Glutamatergic neuron (in vitro differentiated cells): ENCODE measurements around the gene BABAM2. TPM values are rescaled to one million over a fixed set of nuclear protein-coding genes. Genes with fewer than 3 reads are reported as not detected.

ENCODE experiments used
- DNase-seq: peaks from one replicate; pipeline ENCODE4 v3.0.0; 2022
- H3K27ac Mint-ChIP-seq: one replicate; pipeline ENCODE4 v1.8.0; 2020; ENCODE audit warnings: mild to moderate bottlenecking, mixed read lengths, inconsistent platforms; ENCODE audit not compliant: unreplicated experiment
- H3K27me3 Mint-ChIP-seq: one replicate; pipeline ENCODE4 v1.8.0; 2020; ENCODE audit warnings: mild to moderate bottlenecking, moderate library complexity, mixed read lengths, inconsistent platforms; ENCODE audit not compliant: unreplicated experiment
- H3K36me3 Mint-ChIP-seq: one replicate; pipeline ENCODE4 v1.8.0; 2020; ENCODE audit warnings: mild to moderate bottlenecking, mixed read lengths, inconsistent platforms; ENCODE audit not compliant: unreplicated experiment
- H3K4me1 Mint-ChIP-seq: one replicate; pipeline ENCODE4 v1.8.0; 2020; ENCODE audit warnings: mild to moderate bottlenecking, low read depth, mixed read lengths, inconsistent platforms; ENCODE audit not compliant: unreplicated experiment
- H3K4me3 Mint-ChIP-seq: one replicate; pipeline ENCODE4 v1.8.0; 2020; ENCODE audit warnings: mild to moderate bottlenecking, mixed read lengths, inconsistent platforms; ENCODE audit not compliant: unreplicated experiment
- H3K9me3 Mint-ChIP-seq: one replicate; pipeline ENCODE4 v1.8.0; 2020; ENCODE audit warnings: mild to moderate bottlenecking, moderate library complexity, mixed read lengths, inconsistent platforms; ENCODE audit not compliant: unreplicated experiment
- total RNA-seq: library from RNA; stranded (reverse); fragmentation: NEBNext Ultra II Directional; extraction: Animal tissue kit (Norgen Biotek cat#: 25700); gene quantifications from one replicate; pipeline ENCODE4 v1.2.1, GENCODE V29; 2021; ENCODE audit not compliant: unreplicated experiment
- TF ChIP-seq, protein P1 (sequence below): fragments of 200-600 bp; sonication (generic); IDR thresholded peaks from one replicate; pipeline ENCODE4 v1.5.0; 2021; ENCODE audit not compliant: partially characterized antibody, unreplicated experiment

The BABAM2 gene
- total RNA-seq, 1 donor from 2014 or later: 29.9 TPM

DNA sequence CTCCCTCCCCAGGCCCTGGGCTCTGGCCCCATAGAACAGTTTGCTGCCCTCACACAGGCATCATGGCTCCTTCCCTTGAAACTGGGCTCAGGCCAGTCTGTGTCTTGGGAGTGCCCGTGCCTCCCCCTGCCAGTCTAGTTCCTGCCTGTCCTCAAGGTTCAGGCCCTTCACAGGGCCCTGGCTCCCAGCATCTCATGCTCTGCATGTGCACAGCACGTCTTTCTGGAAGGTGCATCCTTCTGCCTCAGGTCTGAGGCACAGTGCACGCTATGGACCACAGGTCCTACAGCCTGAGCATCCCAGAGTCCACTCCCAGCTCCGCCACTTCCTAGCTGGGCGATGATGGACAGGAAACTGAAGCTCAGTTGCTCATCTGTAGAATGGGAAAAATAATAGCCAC is 466.5 kb downstream of the BABAM2 start:
- Mint-ChIP-seq H3K27me3 (peaks cover 4% of the 10 kb centered on the region), H3K27ac (no peak overlapping the region), H3K36me3 (no peaks in the 10 kb centered on the region)

DNA sequence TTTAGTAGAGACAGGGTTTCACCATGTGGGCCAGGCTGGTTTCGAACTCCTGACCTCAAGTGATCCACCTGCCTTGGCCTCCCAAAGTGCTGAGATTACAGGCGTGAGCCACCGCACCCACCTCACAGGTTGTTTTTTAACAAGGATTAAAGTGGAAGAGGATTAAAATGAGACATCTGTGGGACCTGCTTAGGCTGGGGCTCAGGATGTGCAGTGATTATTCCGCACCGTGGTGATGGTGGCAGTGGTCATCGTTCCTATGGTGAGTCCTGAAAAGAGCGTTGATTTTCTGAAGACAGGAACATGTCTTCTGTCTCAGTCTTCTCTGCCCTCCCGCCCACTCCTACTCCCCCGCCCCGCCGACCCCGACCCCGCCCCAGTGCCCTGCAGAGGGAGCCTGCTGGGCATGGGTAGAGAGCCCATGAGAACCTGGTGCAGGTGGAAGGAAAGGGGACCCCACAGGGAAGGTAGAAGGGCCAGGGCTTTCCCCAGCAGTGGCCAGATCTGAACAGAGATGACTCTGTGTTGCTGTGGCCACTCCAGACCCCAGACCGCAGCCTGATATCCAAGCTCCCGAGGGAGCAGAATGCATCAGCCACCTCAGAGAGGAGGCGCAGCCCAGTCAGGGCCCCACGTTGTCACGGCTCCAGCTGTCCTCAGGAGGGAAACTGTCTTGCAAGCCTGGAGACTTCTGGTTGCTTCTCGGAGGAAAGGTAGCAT is 467.6 kb downstream of the BABAM2 start:
- H3K36me3 Mint-ChIP-seq: no peaks in the 10 kb centered on the region
- H3K4me3 Mint-ChIP-seq: no peak overlapping the region
- H3K27ac Mint-ChIP-seq: no peak overlapping the region
- H3K27me3 Mint-ChIP-seq: peaks cover 4% of the 10 kb centered on the region
- peaks cover 5% of the 10 kb centered on the region for H3K9me3 Mint-ChIP-seq
- H3K4me1 Mint-ChIP-seq: no peaks in the 10 kb centered on the region
- TF ChIP-seq, protein P1, sequence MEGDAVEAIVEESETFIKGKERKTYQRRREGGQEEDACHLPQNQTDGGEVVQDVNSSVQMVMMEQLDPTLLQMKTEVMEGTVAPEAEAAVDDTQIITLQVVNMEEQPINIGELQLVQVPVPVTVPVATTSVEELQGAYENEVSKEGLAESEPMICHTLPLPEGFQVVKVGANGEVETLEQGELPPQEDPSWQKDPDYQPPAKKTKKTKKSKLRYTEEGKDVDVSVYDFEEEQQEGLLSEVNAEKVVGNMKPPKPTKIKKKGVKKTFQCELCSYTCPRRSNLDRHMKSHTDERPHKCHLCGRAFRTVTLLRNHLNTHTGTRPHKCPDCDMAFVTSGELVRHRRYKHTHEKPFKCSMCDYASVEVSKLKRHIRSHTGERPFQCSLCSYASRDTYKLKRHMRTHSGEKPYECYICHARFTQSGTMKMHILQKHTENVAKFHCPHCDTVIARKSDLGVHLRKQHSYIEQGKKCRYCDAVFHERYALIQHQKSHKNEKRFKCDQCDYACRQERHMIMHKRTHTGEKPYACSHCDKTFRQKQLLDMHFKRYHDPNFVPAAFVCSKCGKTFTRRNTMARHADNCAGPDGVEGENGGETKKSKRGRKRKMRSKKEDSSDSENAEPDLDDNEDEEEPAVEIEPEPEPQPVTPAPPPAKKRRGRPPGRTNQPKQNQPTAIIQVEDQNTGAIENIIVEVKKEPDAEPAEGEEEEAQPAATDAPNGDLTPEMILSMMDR: no peak
- DNase-seq: no peak

More for the DNA sequence above, 466.5 kb downstream of the BABAM2 start:
- Mint-ChIP-seq H3K4me1 (no peaks in the 10 kb centered on the region), H3K9me3 (peaks cover 4% of the 10 kb centered on the region), H3K4me3 (no peak overlapping the region)
- TF ChIP-seq, protein P1: no peak
- DNase-seq: no peak

DNA sequence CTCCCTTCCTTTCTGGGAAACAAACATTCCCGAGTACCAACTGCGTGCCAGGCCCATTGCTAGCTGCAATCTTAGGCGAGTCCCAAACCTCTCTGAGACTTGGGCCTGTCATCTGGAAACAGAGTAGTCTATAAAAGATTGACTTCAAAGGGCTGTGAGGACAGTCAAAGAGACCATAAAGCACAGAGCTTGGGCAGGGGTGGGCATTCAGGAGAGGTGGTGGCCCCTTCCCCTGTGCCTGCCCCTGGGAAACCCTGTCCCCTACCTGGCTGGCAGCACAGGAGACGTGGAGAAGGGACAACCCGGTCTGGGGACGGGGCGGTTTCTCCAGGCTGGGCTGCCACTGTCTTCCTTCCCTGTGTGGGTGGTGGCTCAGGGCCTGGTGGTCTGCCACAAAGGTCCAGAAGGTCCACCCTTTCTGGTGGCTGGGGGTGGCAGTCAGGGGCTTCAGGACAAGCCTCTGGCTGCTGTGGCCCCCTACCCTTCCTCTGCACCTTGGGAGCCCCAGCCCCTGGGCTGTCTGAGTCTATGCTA is 468.2 kb downstream of the BABAM2 start:
- no peaks in the 10 kb centered on the region for H3K36me3 Mint-ChIP-seq
- peaks cover 5% of the 10 kb centered on the region for H3K9me3 Mint-ChIP-seq
- TF ChIP-seq, protein P1: no peak
- no peak overlapping the region for H3K27ac Mint-ChIP-seq
- DNase-seq: no peak
- no peak overlapping the region for H3K4me3 Mint-ChIP-seq
- no peaks in the 10 kb centered on the region for H3K4me1 Mint-ChIP-seq
- peaks cover 4% of the 10 kb centered on the region for H3K27me3 Mint-ChIP-seq

DNA sequence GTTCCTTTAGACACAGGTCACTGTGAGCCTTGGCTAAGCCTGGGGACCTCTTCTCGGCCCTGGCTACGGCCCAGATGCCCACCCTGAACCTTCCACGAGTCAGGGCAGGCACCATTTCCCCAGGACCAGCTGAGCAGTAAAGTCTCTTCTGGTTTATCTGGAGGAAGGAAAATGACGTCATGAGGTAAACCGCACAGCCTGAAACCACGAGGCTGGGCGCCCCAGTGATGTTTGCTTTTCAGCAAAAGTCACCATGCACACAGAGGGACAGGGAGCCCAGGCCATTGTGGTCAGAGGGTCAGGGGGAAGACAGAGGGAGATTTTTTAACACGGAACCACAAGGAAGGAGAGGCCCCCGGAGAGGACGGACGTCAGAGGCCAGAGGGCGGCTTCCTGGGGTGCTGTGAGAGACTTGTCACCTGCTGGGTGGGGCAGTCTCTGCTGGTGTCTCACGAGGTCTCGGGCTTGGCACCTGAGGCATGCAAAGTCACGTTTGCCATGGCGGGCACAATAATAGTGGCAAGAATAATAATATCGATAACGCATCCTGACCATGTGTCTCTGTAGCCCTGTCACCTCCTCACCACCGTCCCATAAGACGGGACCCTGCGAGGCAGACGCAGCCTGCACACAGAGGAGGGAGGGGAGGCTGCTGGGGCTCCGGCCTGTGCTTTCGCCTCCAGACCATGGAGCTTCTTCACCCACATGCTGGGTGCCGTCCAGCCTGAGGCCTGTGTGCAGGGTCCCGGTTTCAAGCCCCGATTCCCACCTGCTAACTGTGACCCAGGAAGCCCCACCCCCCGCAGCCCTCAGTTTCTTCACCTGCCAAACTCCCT is 468.9 kb downstream of the BABAM2 start:
- H3K27me3 Mint-ChIP-seq: peaks cover 3% of the 10 kb centered on the region
- H3K4me3 Mint-ChIP-seq: no peak overlapping the region
- H3K27ac Mint-ChIP-seq: no peak overlapping the region
- peaks cover 5% of the 10 kb centered on the region for H3K9me3 Mint-ChIP-seq
- H3K36me3 Mint-ChIP-seq: no peaks in the 10 kb centered on the region
- TF ChIP-seq, protein P1: no peak
- no peak for DNase-seq
- H3K4me1 Mint-ChIP-seq: no peaks in the 10 kb centered on the region
